ENCODE results near the gene RAET1L. TPM values are rescaled to one million over a fixed set of nuclear protein-coding genes. Genes with fewer than 3 reads are reported as not detected.
A peak's percentile ranks its signal among the peaks of the same experiment; 100 is the strongest.

Gene RAET1L
- total and polyA plus RNA-seq, 10 of the 15 experiments (the other 5 are each of a cell fraction or from before 2014, with no cell fraction given), result not detected

- TF ChIP-seq KLF5 (IDR thresholded peaks at IDR 0.05; ENCODE audit: partially characterized antibody) (peak; percentile 73), IRF4 (IDR thresholded peaks at IDR 0.05; ENCODE audit: low read depth, low read length) (0 out of 2 replicates have a peak, but pooled peaks have one; percentile 14), ATF7 (IDR thresholded peaks at IDR 0.05; ENCODE audit: low read depth) (peak; percentile 89; the same call in 1 of the 2 replicates), CUX1 (IDR thresholded peaks at IDR 0.05; ENCODE audit: insufficient replicate concordance, low read depth, low read length) (no peak), STAT1 (conservative IDR thresholded peaks at IDR 0.05) (no peak), RBBP5 (conservative IDR thresholded peaks at IDR 0.05) (no peak), TCF3 (IDR thresholded peaks at IDR 0.05; ENCODE audit: borderline replicate concordance, insufficient read depth, low read depth, low read length) (0 out of 2 replicates have a peak, but pooled peaks have one; percentile 6), NFYB (IDR thresholded peaks at IDR 0.05; ENCODE audit: insufficient read depth, low read depth, low read length) (no peak), HDAC2 (IDR thresholded peaks at IDR 0.05) (no peak), TARDBP (IDR thresholded peaks at IDR 0.05; ENCODE audit: borderline replicate concordance) (no peak), NR2C1 (IDR thresholded peaks at IDR 0.05) (no peak), CREM (IDR thresholded peaks at IDR 0.05; ENCODE audit: low read depth) (no peak), ETV6 (conservative IDR thresholded peaks at IDR 0.05 in 1 of 2, IDR thresholded peaks at IDR 0.05 in 1 of 2; ENCODE audit: borderline replicate concordance in 1 of 2, low read depth in 1 of 2) (0 out of 4 replicates have a peak, but pooled peaks of 1 of the 2 experiments have one; percentile 25), ZSCAN29 (IDR thresholded peaks at IDR 0.05) (no peak), ZNF622 (IDR thresholded peaks at IDR 0.05) (no peak), CBX3 (IDR thresholded peaks at IDR 0.05; ENCODE audit: borderline replicate concordance, low read depth) (no peak), SUPT20H (IDR thresholded peaks at IDR 0.05; ENCODE audit: borderline replicate concordance, control insufficient read depth, low read depth, low read length) (no peak), MYC (IDR thresholded peaks at IDR 0.05; ENCODE audit: insufficient read depth, insufficient read length, insufficient replicate concordance, low read length, severe bottlenecking) (no peak), BCL11A (IDR thresholded peaks at IDR 0.05; ENCODE audit: low read depth, low read length) (no peak)
- TF ChIP-seq, protein P1, sequence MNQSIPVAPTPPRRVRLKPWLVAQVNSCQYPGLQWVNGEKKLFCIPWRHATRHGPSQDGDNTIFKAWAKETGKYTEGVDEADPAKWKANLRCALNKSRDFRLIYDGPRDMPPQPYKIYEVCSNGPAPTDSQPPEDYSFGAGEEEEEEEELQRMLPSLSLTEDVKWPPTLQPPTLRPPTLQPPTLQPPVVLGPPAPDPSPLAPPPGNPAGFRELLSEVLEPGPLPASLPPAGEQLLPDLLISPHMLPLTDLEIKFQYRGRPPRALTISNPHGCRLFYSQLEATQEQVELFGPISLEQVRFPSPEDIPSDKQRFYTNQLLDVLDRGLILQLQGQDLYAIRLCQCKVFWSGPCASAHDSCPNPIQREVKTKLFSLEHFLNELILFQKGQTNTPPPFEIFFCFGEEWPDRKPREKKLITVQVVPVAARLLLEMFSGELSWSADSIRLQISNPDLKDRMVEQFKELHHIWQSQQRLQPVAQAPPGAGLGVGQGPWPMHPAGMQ (IDR thresholded peaks at IDR 0.05; ENCODE audit: borderline replicate concordance), result no peak
- TF ChIP-seq, protein P2, sequence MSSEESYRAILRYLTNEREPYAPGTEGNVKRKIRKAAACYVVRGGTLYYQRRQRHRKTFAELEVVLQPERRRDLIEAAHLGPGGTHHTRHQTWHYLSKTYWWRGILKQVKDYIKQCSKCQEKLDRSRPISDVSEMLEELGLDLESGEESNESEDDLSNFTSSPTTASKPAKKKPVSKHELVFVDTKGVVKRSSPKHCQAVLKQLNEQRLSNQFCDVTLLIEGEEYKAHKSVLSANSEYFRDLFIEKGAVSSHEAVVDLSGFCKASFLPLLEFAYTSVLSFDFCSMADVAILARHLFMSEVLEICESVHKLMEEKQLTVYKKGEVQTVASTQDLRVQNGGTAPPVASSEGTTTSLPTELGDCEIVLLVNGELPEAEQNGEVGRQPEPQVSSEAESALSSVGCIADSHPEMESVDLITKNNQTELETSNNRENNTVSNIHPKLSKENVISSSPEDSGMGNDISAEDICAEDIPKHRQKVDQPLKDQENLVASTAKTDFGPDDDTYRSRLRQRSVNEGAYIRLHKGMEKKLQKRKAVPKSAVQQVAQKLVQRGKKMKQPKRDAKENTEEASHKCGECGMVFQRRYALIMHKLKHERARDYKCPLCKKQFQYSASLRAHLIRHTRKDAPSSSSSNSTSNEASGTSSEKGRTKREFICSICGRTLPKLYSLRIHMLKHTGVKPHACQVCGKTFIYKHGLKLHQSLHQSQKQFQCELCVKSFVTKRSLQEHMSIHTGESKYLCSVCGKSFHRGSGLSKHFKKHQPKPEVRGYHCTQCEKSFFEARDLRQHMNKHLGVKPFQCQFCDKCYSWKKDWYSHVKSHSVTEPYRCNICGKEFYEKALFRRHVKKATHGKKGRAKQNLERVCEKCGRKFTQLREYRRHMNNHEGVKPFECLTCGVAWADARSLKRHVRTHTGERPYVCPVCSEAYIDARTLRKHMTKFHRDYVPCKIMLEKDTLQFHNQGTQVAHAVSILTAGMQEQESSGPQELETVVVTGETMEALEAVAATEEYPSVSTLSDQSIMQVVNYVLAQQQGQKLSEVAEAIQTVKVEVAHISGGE (CRISPR knock-in tag; IDR thresholded peaks at IDR 0.05), result no peak
These were observed 21.1 kb downstream of the RAET1L start (continued) for GRCh38 chr6:150004101-150004782.
